Fibroblast of mammary gland (primary cell): ENCODE data around the gene BTBD2.
A peak's percentile ranks its signal among the peaks of the same experiment; 100 is the strongest.
"Not testable (repeated sequence)": the region's sequence is repeated elsewhere in the genome, so short reads cannot be mapped to it uniquely, and the experiment has no call there.

Source experiments
- DNase-seq: peaks from one replicate; pipeline ENCODE4 v3.0.0-alpha.2; 2010; ENCODE audit warnings: low read depth
- H3K4me3 ChIP-seq: 2 replicates; pipeline ENCODE4 v1.5.1; 2011; ENCODE audit warnings: low read depth, mild to moderate bottlenecking, low read length, moderate library complexity; ENCODE audit not compliant: control insufficient read depth
- TF ChIP-seq, protein P1 (sequence below): conservative IDR thresholded peaks from 2 replicates; pipeline ENCODE4 v1.5.1; 2011; ENCODE audit warnings: low read depth, low read length, inconsistent platforms; ENCODE audit not compliant: control insufficient read depth, insufficient read depth

BTBD2 gene

DNA sequence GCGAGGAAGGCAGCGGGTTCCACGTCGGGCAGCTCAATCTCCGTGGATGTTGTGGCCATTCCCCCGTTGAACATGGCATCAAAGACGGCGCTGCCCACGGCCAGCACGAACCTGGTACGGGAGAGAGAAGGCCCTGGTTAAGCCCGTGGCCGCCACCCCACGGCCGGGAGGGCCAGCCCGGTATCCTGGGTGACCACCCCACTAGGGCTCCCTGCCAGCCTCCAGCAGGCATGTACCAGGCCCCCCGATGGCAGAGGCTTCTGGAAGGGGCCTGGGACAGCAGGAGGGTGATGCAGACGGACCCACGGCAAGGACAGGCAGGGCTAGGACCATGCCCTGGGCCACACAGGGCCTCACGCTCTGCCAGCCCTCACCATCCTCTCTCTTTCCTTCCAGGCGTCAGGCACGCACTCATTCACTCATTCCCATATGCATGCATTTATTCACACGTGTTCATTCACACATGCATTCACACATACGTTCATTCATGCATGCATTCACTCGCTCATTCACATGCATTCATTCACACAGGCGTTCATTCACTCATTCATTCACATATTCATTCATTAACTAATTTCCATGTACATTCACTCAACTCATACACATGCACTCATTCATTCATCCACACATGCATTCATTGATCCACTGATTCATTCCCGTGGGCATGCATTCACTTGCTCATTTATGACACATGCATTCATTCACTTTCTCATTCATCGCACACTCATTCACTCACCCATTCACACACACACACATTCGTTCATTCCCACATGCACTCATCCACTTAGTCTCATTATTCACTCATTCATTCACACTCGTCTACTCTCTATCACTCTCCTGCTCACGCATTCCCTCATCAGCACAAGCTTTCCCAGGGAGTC is 17.9 kb downstream of the BTBD2 start:
- no peak overlapping the region for H3K4me3 ChIP-seq
- TF ChIP-seq, protein P1, sequence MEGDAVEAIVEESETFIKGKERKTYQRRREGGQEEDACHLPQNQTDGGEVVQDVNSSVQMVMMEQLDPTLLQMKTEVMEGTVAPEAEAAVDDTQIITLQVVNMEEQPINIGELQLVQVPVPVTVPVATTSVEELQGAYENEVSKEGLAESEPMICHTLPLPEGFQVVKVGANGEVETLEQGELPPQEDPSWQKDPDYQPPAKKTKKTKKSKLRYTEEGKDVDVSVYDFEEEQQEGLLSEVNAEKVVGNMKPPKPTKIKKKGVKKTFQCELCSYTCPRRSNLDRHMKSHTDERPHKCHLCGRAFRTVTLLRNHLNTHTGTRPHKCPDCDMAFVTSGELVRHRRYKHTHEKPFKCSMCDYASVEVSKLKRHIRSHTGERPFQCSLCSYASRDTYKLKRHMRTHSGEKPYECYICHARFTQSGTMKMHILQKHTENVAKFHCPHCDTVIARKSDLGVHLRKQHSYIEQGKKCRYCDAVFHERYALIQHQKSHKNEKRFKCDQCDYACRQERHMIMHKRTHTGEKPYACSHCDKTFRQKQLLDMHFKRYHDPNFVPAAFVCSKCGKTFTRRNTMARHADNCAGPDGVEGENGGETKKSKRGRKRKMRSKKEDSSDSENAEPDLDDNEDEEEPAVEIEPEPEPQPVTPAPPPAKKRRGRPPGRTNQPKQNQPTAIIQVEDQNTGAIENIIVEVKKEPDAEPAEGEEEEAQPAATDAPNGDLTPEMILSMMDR, result no peak

DNA sequence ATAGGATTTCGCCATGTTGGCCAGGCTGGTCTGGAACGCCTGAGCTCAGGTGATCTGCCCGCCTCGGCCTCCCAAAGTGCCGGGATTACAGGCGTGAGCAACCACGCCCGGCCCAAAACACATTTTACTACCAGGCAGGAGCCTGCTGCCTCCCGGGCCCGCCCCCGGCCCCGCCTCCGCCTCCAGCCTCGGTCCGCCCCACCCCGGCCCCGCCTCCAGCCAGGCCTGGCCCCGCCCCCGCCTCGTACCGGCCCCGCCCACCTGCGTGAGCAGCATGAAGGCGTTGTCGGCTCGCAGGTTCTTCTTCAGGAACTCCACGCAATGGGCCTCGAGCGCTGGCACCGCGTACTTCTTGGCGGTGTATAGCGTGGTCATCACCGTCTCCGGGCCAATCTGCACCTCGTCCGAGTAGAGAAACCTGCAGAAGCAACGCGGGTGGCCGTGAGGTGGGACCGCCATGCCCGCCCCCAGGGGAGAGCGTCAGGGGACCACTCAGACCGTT is 22.7 kb downstream of the BTBD2 start:
- no peak for DNase-seq
- TF ChIP-seq, protein P1, result no peak

More for the DNA sequence above, 17.9 kb downstream of the BTBD2 start:
- DNase-seq, result peak; percentile 20

DNA sequence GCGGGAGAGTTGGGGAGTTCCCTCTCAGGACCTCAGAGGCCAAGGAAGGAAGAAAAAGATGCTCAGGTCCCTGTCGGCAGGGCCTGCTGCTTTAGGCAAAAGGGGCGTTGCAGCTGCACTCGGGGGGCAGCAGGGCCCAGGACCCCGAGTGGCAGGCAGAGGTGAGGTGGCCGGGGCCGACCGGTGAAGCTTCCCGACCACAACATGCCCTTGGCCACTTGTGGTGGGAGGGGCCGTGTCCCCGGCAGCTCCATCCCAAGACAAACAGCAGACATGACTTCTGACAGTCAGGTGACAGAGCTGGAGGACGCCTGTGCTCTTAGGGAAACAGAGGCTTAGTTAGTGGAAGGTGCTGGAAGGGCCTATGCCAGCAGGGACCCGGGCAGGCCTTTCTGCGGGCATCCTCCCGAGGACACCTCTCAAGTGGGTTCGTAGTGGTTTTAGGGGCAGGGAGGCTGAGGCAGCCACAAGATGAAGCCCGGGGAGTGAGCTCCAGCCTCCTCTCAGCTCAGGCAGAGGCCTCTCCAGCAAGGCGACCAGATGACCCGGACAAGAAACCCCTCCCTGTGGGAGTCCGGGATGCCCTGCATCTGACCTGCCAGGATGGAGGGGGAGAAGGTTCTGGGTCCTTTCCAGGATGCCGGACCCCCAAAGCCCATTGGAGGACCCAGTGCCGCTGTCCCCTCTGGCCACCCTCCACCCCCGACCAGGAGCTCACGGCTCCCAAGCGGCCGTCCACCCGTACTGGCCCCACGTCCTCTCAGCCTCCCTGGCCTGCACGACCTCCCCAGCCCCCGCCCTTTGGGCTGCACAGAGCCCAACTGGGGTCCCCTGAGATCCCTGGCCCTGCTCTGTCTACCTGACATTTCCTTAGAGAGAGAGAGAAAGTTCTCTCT is 24.2 kb downstream of the BTBD2 start:
- H3K4me3 ChIP-seq, result no peak overlapping the region
- TF ChIP-seq, protein P1, result no peak

More for the DNA sequence above, 22.7 kb downstream of the BTBD2 start:
- H3K4me3 ChIP-seq, result no peak overlapping the region

DNA sequence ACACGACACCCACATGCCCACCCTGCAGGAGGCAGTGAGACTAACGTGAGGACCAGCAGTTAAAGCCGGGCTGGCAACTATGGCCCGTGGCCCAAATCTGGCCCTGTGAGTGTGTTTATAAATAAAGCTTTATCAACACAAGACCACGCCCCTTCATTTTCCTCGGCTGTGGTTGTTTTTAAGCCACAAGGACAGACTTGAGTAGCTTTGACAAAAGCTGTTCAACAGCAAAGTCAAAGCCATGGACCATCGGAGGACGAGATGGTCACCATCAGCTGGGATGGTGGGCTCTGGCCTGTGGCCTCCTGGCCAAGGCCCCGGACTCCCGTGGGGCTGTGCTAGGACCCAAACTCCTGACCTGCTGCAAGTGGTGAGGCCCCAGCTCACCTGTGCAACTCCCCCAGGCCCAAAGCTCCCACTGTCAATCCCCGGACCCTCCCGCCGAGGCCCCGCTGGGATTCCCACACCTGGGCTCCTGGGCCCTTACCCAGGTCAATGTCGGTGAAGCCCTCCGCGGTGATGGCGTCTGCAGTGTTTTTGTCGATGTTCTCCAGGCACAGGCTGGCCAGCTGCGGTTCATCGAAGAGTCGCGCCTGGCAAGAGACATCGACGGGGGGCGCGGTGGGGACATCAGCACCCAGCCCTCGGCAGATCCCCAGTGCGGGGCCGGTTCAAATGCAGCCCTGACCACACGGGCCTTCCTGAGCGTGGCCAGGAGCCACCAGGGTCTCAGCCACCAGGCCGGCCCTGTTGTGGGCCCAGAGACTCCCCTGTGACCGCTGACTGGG is 25.1 kb downstream of the BTBD2 start:
- TF ChIP-seq, protein P1, result no peak
- H3K4me3 ChIP-seq, result no peak overlapping the region
- DNase-seq, result no peak

More for the DNA sequence above, 24.2 kb downstream of the BTBD2 start:
- DNase-seq, result no peak

DNA sequence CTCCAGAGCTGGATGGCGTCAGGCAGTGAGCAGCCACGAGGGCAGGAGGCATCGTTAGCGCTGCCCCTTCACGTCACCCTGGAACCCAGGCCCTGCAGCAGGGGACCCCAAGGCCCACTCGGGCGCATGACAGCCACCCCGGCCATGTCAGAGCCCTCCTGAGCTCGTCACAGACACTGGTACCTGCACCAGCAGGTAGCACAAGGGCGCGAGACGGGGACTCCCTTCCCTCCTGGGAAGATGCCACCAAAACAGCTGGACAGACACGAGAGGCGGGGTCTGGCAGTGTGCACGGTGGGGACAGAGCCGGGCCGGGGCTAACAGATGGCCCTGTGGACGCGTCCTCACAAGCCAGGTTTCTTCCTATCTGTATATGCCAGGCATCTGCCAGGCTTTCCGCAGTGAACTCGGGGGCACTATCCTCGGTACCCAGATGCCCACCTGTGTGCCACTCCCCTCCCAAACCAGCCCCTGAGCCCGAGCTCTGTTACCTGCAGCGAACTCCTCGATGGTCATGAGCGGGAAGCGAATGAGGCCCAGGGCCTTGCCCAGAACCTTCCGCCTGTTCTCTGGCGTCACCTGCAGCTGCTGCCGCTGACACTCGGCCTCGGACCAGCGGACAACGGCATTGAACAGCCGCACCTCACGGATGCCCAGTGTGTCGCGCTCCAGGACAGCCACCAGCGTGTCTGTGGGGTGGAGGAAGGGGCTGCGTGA is 25.8 kb downstream of the BTBD2 start:
- DNase-seq, result no peak
- TF ChIP-seq, protein P1, result no peak
- no peak overlapping the region for H3K4me3 ChIP-seq

DNA sequence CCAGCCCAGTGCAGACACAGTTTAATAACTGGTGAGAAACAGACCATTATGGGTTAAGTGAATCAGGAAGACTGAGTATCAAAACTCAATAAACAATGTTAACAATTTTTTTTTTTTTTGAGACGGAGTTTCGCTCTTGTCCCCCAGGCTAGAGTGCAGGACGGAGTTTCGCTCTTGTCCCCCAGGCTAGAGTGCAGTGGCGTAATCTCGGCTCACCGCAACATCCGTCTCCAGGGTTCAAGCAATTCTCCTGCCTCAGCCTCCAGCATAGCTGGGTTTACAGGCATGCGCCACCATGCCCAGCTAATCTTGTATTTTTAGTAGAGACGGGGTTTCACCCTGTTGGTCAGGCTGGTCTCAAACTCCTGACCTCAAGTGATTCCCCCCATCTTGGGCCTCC is 27.1 kb downstream of the BTBD2 start:
- H3K4me3 ChIP-seq, DNase-seq: not testable (repeated sequence)
